Esophagus muscularis mucosa (tissue), 4 donors: Measurements from ENCODE around the gene SLC38A10. TPM values are rescaled to one million over a fixed set of nuclear protein-coding genes. Genes with fewer than 3 reads are reported as not detected.

ENCODE experiments used
- DNase-seq: peaks from one replicate; pipeline ENCODE4 v3.0.0-alpha.2; 2017; ENCODE audit errors: extremely low spot score
- H3K27ac ChIP-seq, 4 donors: fragments of 200-600 bp; sonication (generic); replicated peaks in 1 of 4; 1 replicate in 3 of 4; 2 replicates in 1 of 4; pipeline ENCODE4 v1.5.1; 2016 to 2019; ENCODE audit warnings: mild to moderate bottlenecking in 1 of 4
- H3K27me3 ChIP-seq, 4 donors: fragments of 200-600 bp; sonication (generic); one replicate each; pipeline versions ENCODE4 v1.5.1 to v1.6.0; 2016 to 2019
- H3K36me3 ChIP-seq, 4 donors: fragments of 200-600 bp; sonication (generic); one replicate each; pipeline ENCODE4 v1.5.1; 2016 to 2019
- H3K4me1 ChIP-seq, 4 donors: fragments of 200-600 bp; sonication (generic); one replicate each; pipeline ENCODE4 v1.5.1; 2016 to 2019
- H3K4me3 ChIP-seq, 4 donors: fragments of 200-600 bp; sonication (generic); 1 replicate in 2 of 4; 2 replicates in 2 of 4; pipeline ENCODE4 v1.5.1; 2016 to 2019; ENCODE audit warnings: mild to moderate bottlenecking in 4 of 4, moderate library complexity in 1 of 4
- H3K9me3 ChIP-seq, 4 donors: fragments of 200-600 bp; sonication (generic); 1 replicate in 3 of 4; 2 replicates in 1 of 4; pipeline ENCODE4 v1.5.1; 2016 to 2019
- CTCF ChIP-seq, 3 experiments: fragments of 200-600 bp in 2 of 3; fragments of 450-650 bp in 1 of 3; sonication (generic) in 2 of 3; IDR thresholded peaks; one replicate each; pipeline ENCODE4 v1.5.1; 2017 to 2019; ENCODE audit warnings: antibody characterized with exemption in 3 of 3, mild to moderate bottlenecking in 2 of 3, moderate library complexity in 1 of 3
- EP300 ChIP-seq: sonication (generic); formaldehyde crosslinking; IDR thresholded peaks from one replicate; pipeline ENCODE4 v1.6.1; 2017; ENCODE audit warnings: antibody characterized with exemption
- POLR2A ChIP-seq: fragments of 450-650 bp; IDR thresholded peaks from one replicate; pipeline ENCODE4 v1.6.1; 2017; ENCODE audit warnings: antibody characterized with exemption, moderate library complexity, mild to moderate bottlenecking, low read depth
- POLR2AphosphoS5 ChIP-seq, 2 donors: sonication (generic); formaldehyde crosslinking; IDR thresholded peaks; one replicate each; pipeline ENCODE4 v1.6.1; 2017; ENCODE audit warnings: antibody characterized with exemption in 2 of 2
- WGBS: methylation state at CpG from one replicate; pipeline ENCODE4 v1.1.5; 2018; 5-methylcytosine and 5-hydroxymethylcytosine counted together
- intact Hi-C: fragments of 100-400 bp; cut with DNase I; formaldehyde crosslinking; loops from one replicate; pipeline ENCODE4 v1.15.1; 2023
- total RNA-seq, 4 donors: library from RNA; depleted of rRNA; stranded (reverse); fragments of >200 nt; gene quantifications; one replicate each; pipeline versions ENCODE4 v1.1.0 to v1.2.1, GENCODE V29; 2016

SLC38A10 gene
- total RNA-seq, 4 donors from 2014 or later, result 78.0 to 103 (median 93.4) TPM

GRCh38 chr17:81252987-81253329, 42.1 kb downstream of the SLC38A10 start:
- no peak overlapping the region for H3K4me3 ChIP-seq
- H3K36me3 ChIP-seq, result peaks cover 10 to 54% (median 38%) of the 10 kb centered on the region in 4 donors
- H3K4me1 ChIP-seq, result peaks cover 14 to 57% (median 44%) of the 10 kb centered on the region in 4 donors
- DNase-seq, result no peak
- WGBS, result 64% methylated on average over 14 of the region's 15 CpGs
- H3K27me3 ChIP-seq, result no peaks in the 10 kb centered on the region
- intact Hi-C loops, result loop anchor here (5.0 kb wide), 1 partner anchor 349 kb away; no protein-coding TSS in a partner anchor
- no peak overlapping the region for H3K27ac ChIP-seq
- TF ChIP-seq EP300 (no peak), POLR2A (no peak), CTCF (IDR thresholded peaks at IDR 0.05) (no peak), POLR2AphosphoS5 (IDR thresholded peaks at IDR 0.05) (no peak)
- H3K9me3 ChIP-seq, result no peaks in the 10 kb centered on the region

GRCh38 chr17:81252326-81252986, 42.7 kb downstream of the SLC38A10 start:
- no peak overlapping the region for H3K4me3 ChIP-seq
- H3K9me3 ChIP-seq, result no peaks in the 10 kb centered on the region
- WGBS, result 79% methylated on average over 10 of the region's 15 CpGs
- peaks cover 14 to 54% (median 44%) of the 10 kb centered on the region in 4 donors for H3K4me1 ChIP-seq
- intact Hi-C loops, result loop anchor here (5.0 kb wide), 1 partner anchor 350 kb away; no protein-coding TSS in a partner anchor
- peaks cover 10 to 50% (median 35%) of the 10 kb centered on the region in 4 donors for H3K36me3 ChIP-seq
- peak overlapping the region in 1 of 4 donors; percentile 36 for H3K27ac ChIP-seq
- TF ChIP-seq POLR2AphosphoS5 (IDR thresholded peaks at IDR 0.05), result no peak
- TF ChIP-seq POLR2A, result no peak
- TF ChIP-seq EP300, result no peak
- TF ChIP-seq CTCF (IDR thresholded peaks at IDR 0.05), result no peak
- DNase-seq, result no peak
- no peaks in the 10 kb centered on the region for H3K27me3 ChIP-seq

GRCh38 chr17:81251709-81252301, 43.3 kb downstream of the SLC38A10 start:
- no peak for TF ChIP-seq EP300
- no peak for TF ChIP-seq POLR2AphosphoS5 (IDR thresholded peaks at IDR 0.05)
- TF ChIP-seq CTCF (IDR thresholded peaks at IDR 0.05), result no peak
- no peak for TF ChIP-seq POLR2A
- peak overlapping the region in 1 of 4 donors; percentile 36 for H3K27ac ChIP-seq
- DNase-seq, result no peak
- H3K4me3 ChIP-seq, result no peak overlapping the region
- WGBS, result 82% methylated on average over 29 of the region's 29 CpGs
- no peaks in the 10 kb centered on the region for H3K27me3 ChIP-seq
- H3K9me3 ChIP-seq, result no peaks in the 10 kb centered on the region
- intact Hi-C loops, result loop anchor here (5.0 kb wide), 1 partner anchor 350 kb away; no protein-coding TSS in a partner anchor
- H3K36me3 ChIP-seq, result peaks cover 10 to 46% (median 36%) of the 10 kb centered on the region in 4 donors
- peaks cover 14 to 48% (median 40%) of the 10 kb centered on the region in 4 donors for H3K4me1 ChIP-seq

- Histone ChIP-seq H3K27me3 (no peaks in the 10 kb centered on the region), H3K36me3 (peaks cover 10 to 50% (median 39%) of the 10 kb centered on the region in 4 donors), H3K9me3 (no peaks in the 10 kb centered on the region), H3K4me3 (no peak overlapping the region), H3K27ac (peak overlapping the region in 1 of 4 donors; percentile 36), H3K4me1 (peaks cover 14 to 42% (median 34%) of the 10 kb centered on the region in 4 donors)
- TF ChIP-seq EP300 (no peak), POLR2AphosphoS5 (IDR thresholded peaks at IDR 0.05) (no peak), CTCF (IDR thresholded peaks at IDR 0.05) (no peak), POLR2A (no peak)
- WGBS, result 87% methylated on average over 25 of the region's 25 CpGs
- no peak for DNase-seq
- intact Hi-C loops, result loop anchor here (5.0 kb wide), 1 partner anchor 351 kb away; no protein-coding TSS in a partner anchor
These were observed 43.9 kb downstream of the SLC38A10 start for GRCh38 chr17:81251094-81251708.
